ENCODE measurements around the gene CIPC.

Gene CIPC

GRCh38 chr14:77140359-77141213, 42.5 kb downstream of the CIPC start:
- H3K4me1 ChIP-seq (ENCODE audit: control insufficient read depth, insufficient read depth, low read length), result peaks cover 6% of the 10 kb centered on the region
- peaks cover 66% of the 10 kb centered on the region for H3K27me3 ChIP-seq (ENCODE audit: control insufficient read depth, insufficient read depth, low read length)
- no peak overlapping the region for H3K4me3 ChIP-seq (ENCODE audit: low read length)
- H3K9me3 ChIP-seq (ENCODE audit: control insufficient read depth, low read length), result no peaks in the 10 kb centered on the region
- no peaks in the 10 kb centered on the region for H3K36me3 ChIP-seq (ENCODE audit: control insufficient read depth, insufficient read depth, low read length)
- no peak overlapping the region for H3K9ac ChIP-seq (ENCODE audit: low read length)

GRCh38 chr14:77141214-77142004, 43.4 kb downstream of the CIPC start, which contains the start of gene ZDHHC22:
ZDHHC22 (minus strand) TSS chr14:77141791; CDS start chr14:77139738, 2,053 bp downstream.
- H3K27me3 ChIP-seq (ENCODE audit: control insufficient read depth, insufficient read depth, low read length), result peaks cover 72% of the 10 kb centered on the region
- no peaks in the 10 kb centered on the region for H3K9me3 ChIP-seq (ENCODE audit: control insufficient read depth, low read length)
- no peaks in the 10 kb centered on the region for H3K36me3 ChIP-seq (ENCODE audit: control insufficient read depth, insufficient read depth, low read length)
- peaks cover 6% of the 10 kb centered on the region for H3K4me1 ChIP-seq (ENCODE audit: control insufficient read depth, insufficient read depth, low read length)
- H3K4me3 ChIP-seq (ENCODE audit: low read length), result no peak within 1 kb of the TSS
- H3K9ac ChIP-seq (ENCODE audit: low read length), result no peak within 1 kb of the TSS

DNA sequence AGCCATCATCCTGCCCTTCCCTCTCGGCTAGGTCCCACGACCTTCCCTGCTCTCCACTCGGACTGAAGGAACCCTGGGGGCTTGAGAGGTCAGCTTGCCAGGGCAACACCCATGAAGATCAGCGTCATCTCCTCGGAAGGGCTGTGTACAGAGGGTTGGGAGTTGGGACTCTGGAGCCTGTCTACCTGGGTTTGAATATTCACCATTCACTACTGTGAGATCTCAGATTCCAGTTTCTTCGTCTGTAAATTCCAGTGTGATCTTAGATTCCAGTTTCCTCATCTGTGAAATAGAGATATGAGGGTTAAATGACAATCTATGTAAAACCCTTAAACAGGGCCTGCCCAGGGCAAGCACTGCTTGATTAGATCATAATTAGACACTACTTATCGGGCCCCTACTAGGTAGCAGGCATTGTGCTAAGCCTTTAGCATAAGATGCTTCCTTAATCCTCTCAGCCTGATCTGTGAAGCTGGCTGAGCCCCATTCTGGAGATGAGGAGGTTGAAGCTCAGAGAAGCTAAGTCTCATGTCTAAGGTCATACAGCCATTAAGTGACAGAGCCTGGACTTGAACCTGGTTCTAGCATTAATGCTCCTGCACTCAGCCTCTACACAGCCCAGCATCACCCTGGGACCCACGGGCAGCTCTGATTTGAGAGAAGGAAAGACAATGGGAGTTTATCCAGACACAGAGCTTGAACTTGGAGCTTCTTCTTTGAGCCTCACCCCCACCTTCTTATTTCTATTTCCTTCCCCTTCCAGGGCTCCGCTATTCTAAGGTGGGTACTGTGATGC, 44.1 kb downstream of the CIPC start:
- H3K4me1 ChIP-seq (ENCODE audit: control insufficient read depth, insufficient read depth, low read length), result peaks cover 6% of the 10 kb centered on the region
- no peaks in the 10 kb centered on the region for H3K9me3 ChIP-seq (ENCODE audit: control insufficient read depth, low read length)
- H3K9ac ChIP-seq (ENCODE audit: low read length), result no peak overlapping the region
- H3K27me3 ChIP-seq (ENCODE audit: control insufficient read depth, insufficient read depth, low read length), result peaks cover 78% of the 10 kb centered on the region
- no peaks in the 10 kb centered on the region for H3K36me3 ChIP-seq (ENCODE audit: control insufficient read depth, insufficient read depth, low read length)
- H3K4me3 ChIP-seq (ENCODE audit: low read length), result no peak overlapping the region

- Histone ChIP-seq H3K4me1 (ENCODE audit: control insufficient read depth, insufficient read depth, low read length) (peaks cover 6% of the 10 kb centered on the region), H3K36me3 (ENCODE audit: control insufficient read depth, insufficient read depth, low read length) (no peaks in the 10 kb centered on the region), H3K9ac (ENCODE audit: low read length) (no peak overlapping the region), H3K9me3 (ENCODE audit: control insufficient read depth, low read length) (no peaks in the 10 kb centered on the region), H3K4me3 (ENCODE audit: low read length) (no peak overlapping the region), H3K27me3 (ENCODE audit: control insufficient read depth, insufficient read depth, low read length) (peaks cover 76% of the 10 kb centered on the region)
Observed at GRCh38 chr14:77143071-77143470, 45.0 kb downstream of the CIPC start.

GRCh38 chr14:77144412-77145115, 46.5 kb downstream of the CIPC start:
- Histone ChIP-seq H3K9me3 (ENCODE audit: control insufficient read depth, low read length) (no peaks in the 10 kb centered on the region), H3K4me3 (ENCODE audit: low read length) (no peak overlapping the region), H3K4me1 (ENCODE audit: control insufficient read depth, insufficient read depth, low read length) (peaks cover 6% of the 10 kb centered on the region), H3K9ac (ENCODE audit: low read length) (no peak overlapping the region), H3K27me3 (ENCODE audit: control insufficient read depth, insufficient read depth, low read length) (peaks cover 62% of the 10 kb centered on the region), H3K36me3 (ENCODE audit: control insufficient read depth, insufficient read depth, low read length) (no peaks in the 10 kb centered on the region)

GRCh38 chr14:77145975-77146740, 48.1 kb downstream of the CIPC start:
- Histone ChIP-seq H3K9me3 (ENCODE audit: control insufficient read depth, low read length) (no peaks in the 10 kb centered on the region), H3K9ac (ENCODE audit: low read length) (no peak overlapping the region), H3K4me3 (ENCODE audit: low read length) (no peak overlapping the region), H3K4me1 (ENCODE audit: control insufficient read depth, insufficient read depth, low read length) (no peaks in the 10 kb centered on the region), H3K36me3 (ENCODE audit: control insufficient read depth, insufficient read depth, low read length) (no peaks in the 10 kb centered on the region), H3K27me3 (ENCODE audit: control insufficient read depth, insufficient read depth, low read length) (peaks cover 47% of the 10 kb centered on the region)

- H3K4me3 ChIP-seq (ENCODE audit: low read length), result no peak overlapping the region
- H3K36me3 ChIP-seq (ENCODE audit: control insufficient read depth, insufficient read depth, low read length), result no peaks in the 10 kb centered on the region
- H3K27me3 ChIP-seq (ENCODE audit: control insufficient read depth, insufficient read depth, low read length), result peaks cover 35% of the 10 kb centered on the region
- H3K9me3 ChIP-seq (ENCODE audit: control insufficient read depth, low read length), result no peaks in the 10 kb centered on the region
- no peak overlapping the region for H3K9ac ChIP-seq (ENCODE audit: low read length)
- no peaks in the 10 kb centered on the region for H3K4me1 ChIP-seq (ENCODE audit: control insufficient read depth, insufficient read depth, low read length)
Observed at GRCh38 chr14:77148510-77149231, 50.6 kb downstream of the CIPC start.

GRCh38 chr14:77151245-77151644, 53.2 kb downstream of the CIPC start:
- no peaks in the 10 kb centered on the region for H3K4me1 ChIP-seq (ENCODE audit: control insufficient read depth, insufficient read depth, low read length)
- no peaks in the 10 kb centered on the region for H3K9me3 ChIP-seq (ENCODE audit: control insufficient read depth, low read length)
- no peak overlapping the region for H3K9ac ChIP-seq (ENCODE audit: low read length)
- peaks cover 28% of the 10 kb centered on the region for H3K27me3 ChIP-seq (ENCODE audit: control insufficient read depth, insufficient read depth, low read length)
- H3K36me3 ChIP-seq (ENCODE audit: control insufficient read depth, insufficient read depth, low read length), result no peaks in the 10 kb centered on the region
- H3K4me3 ChIP-seq (ENCODE audit: low read length), result no peak overlapping the region

- Histone ChIP-seq H3K9me3 (ENCODE audit: control insufficient read depth, low read length) (no peaks in the 10 kb centered on the region), H3K36me3 (ENCODE audit: control insufficient read depth, insufficient read depth, low read length) (no peaks in the 10 kb centered on the region), H3K27me3 (ENCODE audit: control insufficient read depth, insufficient read depth, low read length) (peaks cover 24% of the 10 kb centered on the region), H3K9ac (ENCODE audit: low read length) (no peak overlapping the region), H3K4me3 (ENCODE audit: low read length) (no peak overlapping the region), H3K4me1 (ENCODE audit: control insufficient read depth, insufficient read depth, low read length) (no peaks in the 10 kb centered on the region)
Observed at GRCh38 chr14:77151918-77152588, 54.0 kb downstream of the CIPC start.

- peaks cover 3% of the 10 kb centered on the region for H3K4me1 ChIP-seq (ENCODE audit: control insufficient read depth, insufficient read depth, low read length)
Observed at GRCh38 chr14:77153802-77154201, 55.7 kb downstream of the CIPC start.

More at GRCh38 chr14:77153802-77154201, 55.7 kb downstream of the CIPC start:
- Histone ChIP-seq H3K27me3 (ENCODE audit: control insufficient read depth, insufficient read depth, low read length) (peaks cover 33% of the 10 kb centered on the region), H3K9ac (ENCODE audit: low read length) (no peak overlapping the region), H3K9me3 (ENCODE audit: control insufficient read depth, low read length) (no peaks in the 10 kb centered on the region), H3K4me3 (ENCODE audit: low read length) (no peak overlapping the region), H3K36me3 (ENCODE audit: control insufficient read depth, insufficient read depth, low read length) (no peaks in the 10 kb centered on the region)

All from mucosa of stomach (tissue), 1 donor.